K562 treated with DMSO at 1 percent for 12 hours (cell line): ENCODE measurements around the gene MTCH2. TPM values are rescaled to one million over a fixed set of nuclear protein-coding genes. Genes with fewer than 3 reads are reported as not detected.

Experiments used
- total RNA-seq: library from RNA; unstranded; fragments of 300-600 nt; gene quantifications from 2 replicates; pipeline ENCODE4 v1.2.3, GENCODE V29; 2022; ENCODE audit not compliant: insufficient read depth

The MTCH2 gene
- total RNA-seq = 60.6 and 71.2 TPM in 2 replicates

GRCh38 chr11:47642099-47642855 lies at the start of gene MTCH2:
MTCH2 (minus strand) TSS chr11:47642559; CDS start chr11:47642465, 94 bp downstream.

GRCh38 chr11:47593934-47594855 lies 48.2 kb downstream of the MTCH2 start, which contains the start of gene C1QTNF4:
C1QTNF4 (minus strand) TSS chr11:47594411; CDS start chr11:47590810, 3,601 bp downstream.

GRCh38 chr11:47586098-47586855 lies 56.1 kb downstream of the MTCH2 start, which contains the start of gene FAM180B:
FAM180B (plus strand) TSS chr11:47586678; CDS start chr11:47586769, 91 bp downstream.

GRCh38 chr11:47578524-47579494 lies 63.5 kb downstream of the MTCH2 start, which contains the start of the genes KBTBD4 and NDUFS3:
KBTBD4 (minus strand) TSS chr11:47578970; CDS start chr11:47578951, 19 bp downstream.
NDUFS3 (plus strand) TSS chr11:47579074; CDS start chr11:47579092, 18 bp downstream.

Other genes starting within 250 kb of the MTCH2 start
- gene SLC39A13, start 234.0 kb downstream of the MTCH2 start, total RNA-seq = 25.9 and 30.0 TPM in 2 replicates
- gene PSMC3, start 216.1 kb downstream of the MTCH2 start, total RNA-seq = 220 and 240 TPM in 2 replicates
- not detected in 2 replicates for gene RAPSN, start 193.4 kb downstream of the MTCH2 start, total RNA-seq
- gene CELF1, start 89.4 kb downstream of the MTCH2 start, total RNA-seq = 12.5 and 40.6 TPM in 2 replicates
- 111 and 115 TPM in 2 replicates for gene PTPMT1, start 77.0 kb downstream of the MTCH2 start, total RNA-seq
- gene KBTBD4, start 63.6 kb downstream of the MTCH2 start, total RNA-seq = 8.0 and 13.1 TPM in 2 replicates
- gene NDUFS3, start 63.5 kb downstream of the MTCH2 start, total RNA-seq = 158 and 208 TPM in 2 replicates
- gene FAM180B, start 55.9 kb downstream of the MTCH2 start, total RNA-seq = not detected in 2 replicates
- not detected in 2 replicates for gene C1QTNF4, start 48.1 kb downstream of the MTCH2 start, total RNA-seq
- 1.2 TPM in 1 of 2 replicates, not detected in the other for gene AGBL2, start 72.8 kb upstream of the MTCH2 start, total RNA-seq
- 11.4 and 55.2 TPM in 2 replicates for gene FNBP4, start 124.8 kb upstream of the MTCH2 start, total RNA-seq
- 12.2 and 40.7 TPM in 2 replicates for gene NUP160, start 205.8 kb upstream of the MTCH2 start, total RNA-seq